Right ventricle myocardium inferior (tissue), 1 donor: ENCODE results near the gene PIGW. TPM values are rescaled to one million over a fixed set of nuclear protein-coding genes. Genes with fewer than 3 reads are reported as not detected.

ENCODE experiments used
- ATAC-seq: fragments of 200-7000 bp; cut with Tn5 transposase; one replicate; pipeline ENCODE4 v1.9.1; 2020; ENCODE audit warnings: mild to moderate bottlenecking, moderate library complexity
- DNase-seq: peaks from one replicate; pipeline ENCODE4 v3.0.0; 2021; ENCODE audit errors: missing footprints
- intact Hi-C: fragments of 100-400 bp; cut with DNase I; formaldehyde crosslinking; loops from one replicate; pipeline ENCODE4 v1.11.0; 2022
- total RNA-seq: library from RNA; stranded (reverse); fragmentation: NEBNext Ultra II Directional; extraction: Animal tissue kit (Norgen Biotek cat#: 25700); gene quantifications from one replicate; pipeline ENCODE4 v1.2.1, GENCODE V29; 2021
- donor health status: DM: no; HTN: yes; CAD: no; lungs with severe emphysema.

The PIGW gene
- total RNA-seq, 1 donor from 2014 or later: 5.8 TPM

- intact Hi-C loops: no loop called here
- ATAC-seq (no peak), DNase-seq (no peak)
These were observed 5.9 kb downstream of the PIGW start for GRCh38 chr17:36540696-36541095.

GRCh38 chr17:36542755-36543154 is 8.0 kb downstream of the PIGW start:
- DNase-seq: no peak
- intact Hi-C loops: no loop called here
- ATAC-seq: no peak

- no peak for DNase-seq
- intact Hi-C loops: loop anchor here (2.0 kb wide), 1 partner anchor 57 kb away; the partner anchor contains the start of gene ZNHIT3
- no peak for ATAC-seq
These were observed 9.2 kb downstream of the PIGW start for GRCh38 chr17:36544044-36544306.

GRCh38 chr17:36544307-36545076 is 9.7 kb downstream of the PIGW start, which contains the start of gene GGNBP2:
TSS of gene GGNBP2 (plus strand) at chr17:36544919. CDS start at chr17:36545725, 806 bp downstream.
- ATAC-seq (peak; percentile 91), DNase-seq (peak; percentile 98)
- intact Hi-C loops: loop anchor here (2.0 to 5.0 kb wide), 2 partner anchors 48 to 58 kb away; partner anchors contain the start of genes DHRS11 and ZNHIT3

- ATAC-seq (peak; percentile 58), DNase-seq (no peak)
- intact Hi-C loops: loop anchor here (2.0 to 5.0 kb wide), 2 partner anchors 47 to 58 kb away; partner anchors contain the start of genes DHRS11 and ZNHIT3
These were observed 10.3 kb downstream of the PIGW start for GRCh38 chr17:36545077-36545464.

- DNase-seq (peak; percentile 97), ATAC-seq (peak; percentile 94)
- intact Hi-C loops: loop anchor here (2.0 to 5.0 kb wide), 2 partner anchors 47 to 59 kb away; partner anchors contain the start of genes DHRS11 and ZNHIT3
These were observed 11.0 kb downstream of the PIGW start for GRCh38 chr17:36545465-36546417.

GRCh38 chr17:36546418-36547093 is 11.8 kb downstream of the PIGW start:
- ATAC-seq (no peak), DNase-seq (no peak)
- intact Hi-C loops: loop anchor here (5.0 kb wide), 1 partner anchor 46 kb away; the partner anchor contains the start of gene DHRS11

- intact Hi-C loops: loop anchor here (5.0 kb wide), 1 partner anchor 45 kb away; the partner anchor contains the start of gene DHRS11
- DNase-seq (no peak), ATAC-seq (no peak)
These were observed 13.0 kb downstream of the PIGW start for GRCh38 chr17:36547776-36548175.

- intact Hi-C loops: no loop called here
- DNase-seq (no peak), ATAC-seq (no peak)
These were observed 16.0 kb downstream of the PIGW start for GRCh38 chr17:36550491-36551417.

GRCh38 chr17:36553459-36553858 is 18.7 kb downstream of the PIGW start:
- intact Hi-C loops: no loop called here
- no peak for DNase-seq
- no peak for ATAC-seq

- ATAC-seq: no peak
- no peak for DNase-seq
- intact Hi-C loops: no loop called here
These were observed 31.3 kb downstream of the PIGW start for GRCh38 chr17:36566081-36566480.

- DNase-seq (no peak), ATAC-seq (no peak)
- intact Hi-C loops: no loop called here
These were observed 40.2 kb downstream of the PIGW start for GRCh38 chr17:36575028-36575427.

GRCh38 chr17:36576793-36577192 is 42.0 kb downstream of the PIGW start:
- intact Hi-C loops: no loop called here
- ATAC-seq: no peak
- no peak for DNase-seq

GRCh38 chr17:36578671-36579070 is 43.9 kb downstream of the PIGW start:
- intact Hi-C loops: no loop called here
- no peak for ATAC-seq
- DNase-seq: no peak

GRCh38 chr17:36583787-36584186 is 49.0 kb downstream of the PIGW start:
- intact Hi-C loops: no loop called here
- DNase-seq (no peak), ATAC-seq (no peak)

- intact Hi-C loops: no loop called here
- ATAC-seq: no peak
These were observed 51.4 kb downstream of the PIGW start for GRCh38 chr17:36586138-36586537.

More at GRCh38 chr17:36586138-36586537, 51.4 kb downstream of the PIGW start:
- no peak for DNase-seq
